IMR-90 (cell line): ENCODE data around the gene CCNK. TPM values are rescaled to one million over a fixed set of nuclear protein-coding genes. Genes with fewer than 3 reads are reported as not detected.

Experiments
- ATAC-seq: fragments of 200-7000 bp; cut with Tn5 transposase; 2 replicates; pipeline ENCODE4 v1.9.1; 2020; ENCODE audit warnings: low read depth, mild to moderate bottlenecking, moderate library complexity
- BruUV-seq: library from RNA; stranded (reverse); fragments of 400-500 nt; replicated peaks from 2 replicates; lab custom pipeline; 2021; lab: Mats Ljungman, UMichigan
- CTCF ChIA-PET: fragments of 300-600 bp; formaldehyde crosslinking; extraction: SDS; loops from one replicate; lab custom pipeline; 2021; ENCODE audit warnings: antibody characterized with exemption; lab: Yijun Ruan, JAX
- POLR2A ChIA-PET: fragments of 300-600 bp; sonication (Branson Sonifier 250); formaldehyde crosslinking; loops from one replicate; lab custom pipeline; 2022; ENCODE audit warnings: antibody characterized with exemption; ENCODE audit not compliant: unreplicated experiment; lab: Charles Lee
- DNase-seq: peaks from one replicate; pipeline ENCODE4 v3.0.0; 2013
- H2AFZ ChIP-seq: replicated peaks from 2 replicates; pipeline ENCODE3; 2013; ENCODE audit warnings: low read length, mild to moderate bottlenecking; ENCODE audit not compliant: poor library complexity
- H2AK5ac ChIP-seq: 2 replicates; pipeline ENCODE4 v1.6.1; 2013; ENCODE audit warnings: low read depth, low read length, inconsistent platforms
- H2AK9ac ChIP-seq: replicated peaks from 2 replicates; pipeline ENCODE3; 2013; ENCODE audit warnings: mild to moderate bottlenecking, low read depth, low read length, moderate library complexity; ENCODE audit not compliant: poor library complexity
- H2BK120ac ChIP-seq: 2 replicates; pipeline ENCODE4 v1.6.1; 2013; ENCODE audit warnings: low read depth, low read length, inconsistent platforms
- H2BK15ac ChIP-seq: 3 replicates; pipeline ENCODE4 v1.6.1; 2013; ENCODE audit warnings: low read depth, low read length, inconsistent platforms
- H2BK20ac ChIP-seq: 2 replicates; pipeline ENCODE4 v1.6.1; 2013; ENCODE audit warnings: low read depth, mild to moderate bottlenecking, inconsistent platforms, low read length, moderate library complexity
- H2BK5ac ChIP-seq: 2 replicates; pipeline ENCODE4 v1.6.1; 2013; ENCODE audit warnings: mild to moderate bottlenecking, low read depth, low read length, inconsistent platforms; ENCODE audit not compliant: poor library complexity, severe bottlenecking
- H3K14ac ChIP-seq: replicated peaks from 2 replicates; pipeline ENCODE4 v1.6.1; 2013; ENCODE audit warnings: low read depth, low read length, inconsistent platforms
- H3K18ac ChIP-seq: 2 replicates; pipeline ENCODE4 v1.6.1; 2013; ENCODE audit warnings: low read depth, low read length, control low read depth
- H3K23ac ChIP-seq: 2 replicates; pipeline ENCODE4 v1.6.1; 2013; ENCODE audit warnings: low read depth, low read length, inconsistent platforms
- H3K27ac ChIP-seq: 2 replicates; pipeline ENCODE4 v1.5.1; 2013; ENCODE audit warnings: mild to moderate bottlenecking, control low read depth, low read length; ENCODE audit not compliant: insufficient read depth
- H3K27me3 ChIP-seq: 2 replicates; pipeline ENCODE4 v1.6.1; 2013; ENCODE audit warnings: low read length; ENCODE audit not compliant: control insufficient read depth, insufficient read depth
- H3K36me3 ChIP-seq: 2 replicates; pipeline ENCODE4 v1.6.1; 2013; ENCODE audit warnings: low read length, mixed read lengths; ENCODE audit not compliant: control insufficient read depth, insufficient read depth
- H3K4ac ChIP-seq: 2 replicates; pipeline ENCODE4 v1.6.1; 2013; ENCODE audit warnings: low read depth, low read length, inconsistent platforms
- H3K4me1 ChIP-seq: 2 replicates; pipeline ENCODE4 v1.6.1; 2013; ENCODE audit warnings: low read length, mixed read lengths; ENCODE audit not compliant: control insufficient read depth, insufficient read depth
- H3K4me2 ChIP-seq: 2 replicates; pipeline ENCODE4 v1.6.1; 2013; ENCODE audit warnings: low read depth, mild to moderate bottlenecking, control low read depth, low read length, moderate library complexity
- H3K4me3 ChIP-seq: 2 replicates; pipeline ENCODE4 v1.5.1; 2013; ENCODE audit warnings: low read depth, mild to moderate bottlenecking, control low read depth, low read length, moderate library complexity; ENCODE audit not compliant: insufficient read depth
- H3K56ac ChIP-seq: 2 replicates; pipeline ENCODE4 v1.6.1; 2013; ENCODE audit warnings: low read length, inconsistent platforms; ENCODE audit not compliant: insufficient read depth; ENCODE audit errors: extremely low read depth
- H3K79me1 ChIP-seq, 2 experiments: 2 replicates each; pipeline ENCODE4 v1.6.1; 2013; ENCODE audit warnings: low read length in 2 of 2, inconsistent platforms in 1 of 2, low read depth in 1 of 2
- H3K9ac ChIP-seq: 2 replicates; pipeline ENCODE4 v1.6.1; 2013; ENCODE audit warnings: low read depth, low read length, control low read depth
- H3K9me1 ChIP-seq: 2 replicates; pipeline ENCODE4 v1.6.1; 2013; ENCODE audit warnings: low read length, inconsistent platforms; ENCODE audit not compliant: insufficient read depth
- H3K9me3 ChIP-seq: 2 replicates; pipeline ENCODE4 v1.6.1; 2013; ENCODE audit warnings: low read length; ENCODE audit not compliant: control insufficient read depth, insufficient read depth
- H4K20me1 ChIP-seq: 2 replicates; pipeline ENCODE4 v1.6.1; 2013; ENCODE audit warnings: low read length, inconsistent platforms; ENCODE audit not compliant: insufficient read depth
- H4K5ac ChIP-seq: 2 replicates; pipeline ENCODE4 v1.6.1; 2013; ENCODE audit warnings: mild to moderate bottlenecking, low read depth, low read length, control low read depth
- H4K8ac ChIP-seq, 2 experiments: 2 replicates each; pipeline ENCODE4 v1.6.1; 2013; ENCODE audit warnings: low read depth in 2 of 2, low read length in 2 of 2, control low read depth in 1 of 2, inconsistent platforms in 1 of 2
- H4K91ac ChIP-seq: 2 replicates; pipeline ENCODE4 v1.6.1; 2013; ENCODE audit warnings: low read depth, low read length, inconsistent platforms; ENCODE audit not compliant: insufficient read depth
- BHLHE40 ChIP-seq: fragments of 150-350 bp; IDR thresholded peaks from 2 replicates; pipeline ENCODE4 v1.6.1; 2016; ENCODE audit warnings: mild to moderate bottlenecking, low read depth, low read length
- CEBPB ChIP-seq: IDR thresholded peaks from 2 replicates; pipeline ENCODE4 v1.6.1; 2012; ENCODE audit warnings: low read depth, low read length, improper control_type of control experiment
- CHD1 ChIP-seq: IDR thresholded peaks from 2 replicates; pipeline ENCODE4 v1.6.1; 2012; ENCODE audit warnings: low read depth, low read length, improper control_type of control experiment
- FOS ChIP-seq: fragments of 150-350 bp; IDR thresholded peaks from 2 replicates; pipeline ENCODE4 v1.6.1; 2016; ENCODE audit warnings: low read depth, low read length
- MAFK ChIP-seq: IDR thresholded peaks from 2 replicates; pipeline ENCODE4 v1.6.1; 2012; ENCODE audit warnings: low read depth, low read length, improper control_type of control experiment
- MAZ ChIP-seq: IDR thresholded peaks from 2 replicates; pipeline ENCODE4 v1.6.1; 2012; ENCODE audit warnings: low read depth, mild to moderate bottlenecking, low read length, improper control_type of control experiment, moderate library complexity, borderline replicate concordance
- MXI1 ChIP-seq: IDR thresholded peaks from 2 replicates; pipeline ENCODE4 v1.6.1; 2012; ENCODE audit warnings: low read depth, mild to moderate bottlenecking, low read length, moderate library complexity, borderline replicate concordance
- NFE2L2 ChIP-seq: fragments of 150-350 bp; IDR thresholded peaks from 2 replicates; pipeline ENCODE4 v1.6.1; 2016; ENCODE audit warnings: low read depth, mild to moderate bottlenecking, low read length
- POLR2A ChIP-seq: IDR thresholded peaks from 2 replicates; pipeline ENCODE4 v1.6.1; 2012; ENCODE audit warnings: mild to moderate bottlenecking, low read depth, low read length
- RAD21 ChIP-seq: IDR thresholded peaks from 2 replicates; pipeline ENCODE4 v1.6.1; 2012; ENCODE audit warnings: low read length, improper control_type of control experiment
- RCOR1 ChIP-seq: IDR thresholded peaks from 2 replicates; pipeline ENCODE4 v1.6.1; 2012; ENCODE audit warnings: mild to moderate bottlenecking, low read length, improper control_type of control experiment; ENCODE audit not compliant: insufficient replicate concordance
- RFX5 ChIP-seq: IDR thresholded peaks from 2 replicates; pipeline ENCODE4 v1.8.0; 2012; ENCODE audit warnings: low read depth, mild to moderate bottlenecking, low read length, moderate library complexity
- SMC3 ChIP-seq: fragments of 150-350 bp; IDR thresholded peaks from 2 replicates; pipeline ENCODE4 v1.6.1; 2016; ENCODE audit warnings: low read depth, mild to moderate bottlenecking, antibody characterized with exemption, low read length, moderate library complexity
- WGBS, 2 experiments: methylation state at CpG; one replicate each; pipeline versions ENCODE4 v1.1.5 to v1.1.7; 2013; ENCODE audit warnings: missing lambda C conversion rate in 2 of 2; ENCODE audit not compliant: insufficient read length in 1 of 2; ENCODE audit errors: extremely low coverage in 2 of 2; 5-methylcytosine and 5-hydroxymethylcytosine counted together
- dilution Hi-C: fragments of 300-500 bp; cut with HindIII; formaldehyde crosslinking; loops from one replicate; pipeline ENCODE4 v1.14.3; 2018; ENCODE audit warnings: low sequenced_read_pairs; ENCODE audit not compliant: unreplicated experiment
- in situ Hi-C: fragments of 300-500 bp; cut with MboI; formaldehyde crosslinking; loops from 3 replicates; pipeline ENCODE4 v1.14.3; 2019; ENCODE audit warnings: low sequenced_read_pairs, inconsistent platforms, mixed read lengths
- intact Hi-C: fragments of 100-400 bp; cut with micrococcal nuclease; formaldehyde crosslinking; loops from 2 replicates; pipeline ENCODE4 v1.10.0; 2022
- polyA plus RNA-seq, 3 experiments: library from polyadenylated mRNA; depleted of rRNA; stranded (reverse); fragments of >200 nt; gene quantifications; 2 replicates each; pipeline ENCODE4 v1.2.3, GENCODE V29; 2012; ENCODE audit warnings: low replicate concordance in 1 of 3
- total RNA-seq: library from RNA; depleted of rRNA; stranded (reverse); fragments of >200 nt; gene quantifications from 2 replicates; pipeline ENCODE4 v1.2.3, GENCODE V29; 2012
- TF ChIP-seq, protein P1 (sequence below): conservative IDR thresholded peaks from 2 replicates; pipeline ENCODE4 v1.5.1; 2012; ENCODE audit warnings: mild to moderate bottlenecking, low read depth, low read length, improper control_type of control experiment
- TF ChIP-seq, protein P2 (sequence below): fragments of 150-350 bp; IDR thresholded peaks from 2 replicates; pipeline ENCODE4 v1.6.1; 2016; ENCODE audit warnings: low read depth, mild to moderate bottlenecking, low read length, moderate library complexity, borderline replicate concordance
- TF ChIP-seq, protein P3 (sequence below): fragments of 150-350 bp; IDR thresholded peaks from 2 replicates; pipeline ENCODE4 v1.6.1; 2017; ENCODE audit warnings: mild to moderate bottlenecking, antibody characterized with exemption, low read length, low read depth

CCNK gene
- total and polyA plus RNA-seq, 2 of the 4 experiments (the other 2 are of a cell fraction), result 18.8 to 38.3 TPM

DNA sequence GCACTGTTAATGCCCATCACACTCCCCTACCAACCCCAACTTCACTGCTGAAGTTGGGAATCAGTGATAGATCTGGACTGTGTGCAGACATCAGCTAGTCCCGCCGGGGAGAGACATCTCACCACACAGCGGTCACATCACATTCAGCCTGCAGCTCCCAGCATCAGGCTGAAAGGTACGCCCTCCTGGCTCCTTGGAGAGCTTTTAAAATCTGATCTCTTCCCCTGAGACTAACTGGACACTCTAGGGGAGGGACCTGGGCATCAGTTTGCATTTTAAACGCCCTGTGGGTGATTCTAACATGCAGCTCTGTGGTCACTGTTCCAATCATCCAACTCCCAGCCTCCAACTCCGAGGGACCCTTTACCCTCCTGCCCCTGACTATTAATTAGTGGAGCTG, 64.4 kb downstream of the CCNK start:
- no peak overlapping the region for H3K23ac ChIP-seq
- no peak overlapping the region for H2AK5ac ChIP-seq
- H3K4me3 ChIP-seq, result no peak overlapping the region
- no TSS peak for BruUV-seq
- dilution Hi-C loops, result no loop called here
- no peak overlapping the region for H3K56ac ChIP-seq
- WGBS, 2 experiments, result no CpG with 5 or more reads among the region's 6 CpGs
- H3K14ac ChIP-seq, result no peak overlapping the region
- TF ChIP-seq RFX5, result no peak
- no peak for TF ChIP-seq MAFK
- TF ChIP-seq CHD1, result no peak
- no peak for TF ChIP-seq RCOR1
- TF ChIP-seq, protein P1, sequence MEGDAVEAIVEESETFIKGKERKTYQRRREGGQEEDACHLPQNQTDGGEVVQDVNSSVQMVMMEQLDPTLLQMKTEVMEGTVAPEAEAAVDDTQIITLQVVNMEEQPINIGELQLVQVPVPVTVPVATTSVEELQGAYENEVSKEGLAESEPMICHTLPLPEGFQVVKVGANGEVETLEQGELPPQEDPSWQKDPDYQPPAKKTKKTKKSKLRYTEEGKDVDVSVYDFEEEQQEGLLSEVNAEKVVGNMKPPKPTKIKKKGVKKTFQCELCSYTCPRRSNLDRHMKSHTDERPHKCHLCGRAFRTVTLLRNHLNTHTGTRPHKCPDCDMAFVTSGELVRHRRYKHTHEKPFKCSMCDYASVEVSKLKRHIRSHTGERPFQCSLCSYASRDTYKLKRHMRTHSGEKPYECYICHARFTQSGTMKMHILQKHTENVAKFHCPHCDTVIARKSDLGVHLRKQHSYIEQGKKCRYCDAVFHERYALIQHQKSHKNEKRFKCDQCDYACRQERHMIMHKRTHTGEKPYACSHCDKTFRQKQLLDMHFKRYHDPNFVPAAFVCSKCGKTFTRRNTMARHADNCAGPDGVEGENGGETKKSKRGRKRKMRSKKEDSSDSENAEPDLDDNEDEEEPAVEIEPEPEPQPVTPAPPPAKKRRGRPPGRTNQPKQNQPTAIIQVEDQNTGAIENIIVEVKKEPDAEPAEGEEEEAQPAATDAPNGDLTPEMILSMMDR, result no peak
- TF ChIP-seq, protein P2, sequence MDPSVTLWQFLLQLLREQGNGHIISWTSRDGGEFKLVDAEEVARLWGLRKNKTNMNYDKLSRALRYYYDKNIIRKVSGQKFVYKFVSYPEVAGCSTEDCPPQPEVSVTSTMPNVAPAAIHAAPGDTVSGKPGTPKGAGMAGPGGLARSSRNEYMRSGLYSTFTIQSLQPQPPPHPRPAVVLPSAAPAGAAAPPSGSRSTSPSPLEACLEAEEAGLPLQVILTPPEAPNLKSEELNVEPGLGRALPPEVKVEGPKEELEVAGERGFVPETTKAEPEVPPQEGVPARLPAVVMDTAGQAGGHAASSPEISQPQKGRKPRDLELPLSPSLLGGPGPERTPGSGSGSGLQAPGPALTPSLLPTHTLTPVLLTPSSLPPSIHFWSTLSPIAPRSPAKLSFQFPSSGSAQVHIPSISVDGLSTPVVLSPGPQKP, result no peak
- no peak for TF ChIP-seq NFE2L2
- no peak for TF ChIP-seq MAZ
- TF ChIP-seq SMC3, result no peak
- TF ChIP-seq BHLHE40, result no peak
- TF ChIP-seq RAD21, result no peak
- no peak for TF ChIP-seq POLR2A
- TF ChIP-seq CEBPB, result no peak
- no peak for TF ChIP-seq FOS
- TF ChIP-seq, protein P3, sequence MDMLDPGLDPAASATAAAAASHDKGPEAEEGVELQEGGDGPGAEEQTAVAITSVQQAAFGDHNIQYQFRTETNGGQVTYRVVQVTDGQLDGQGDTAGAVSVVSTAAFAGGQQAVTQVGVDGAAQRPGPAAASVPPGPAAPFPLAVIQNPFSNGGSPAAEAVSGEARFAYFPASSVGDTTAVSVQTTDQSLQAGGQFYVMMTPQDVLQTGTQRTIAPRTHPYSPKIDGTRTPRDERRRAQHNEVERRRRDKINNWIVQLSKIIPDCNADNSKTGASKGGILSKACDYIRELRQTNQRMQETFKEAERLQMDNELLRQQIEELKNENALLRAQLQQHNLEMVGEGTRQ, result no peak
- no peak for TF ChIP-seq MXI1
- H4K20me1 ChIP-seq, result peaks cover 53% of the 10 kb centered on the region
- H2AK9ac ChIP-seq, result no peak overlapping the region
- no peaks in the 10 kb centered on the region for H3K27me3 ChIP-seq
- H3K4me1 ChIP-seq, result peaks cover 7% of the 10 kb centered on the region
- no peak for DNase-seq
- H3K79me1 ChIP-seq, result peaks cover 59 to 89% of the 10 kb centered on the region in 2 experiments
- no peak overlapping the region for H3K27ac ChIP-seq
- no peak overlapping the region for H2BK120ac ChIP-seq
- H3K4me2 ChIP-seq, result no peak overlapping the region
- in situ Hi-C loops, result no loop called here
- ChIA-PET CTCF (interaction anchor here (0.7 kb wide), 1 partner anchor 34 kb away, joined by 4 read pairs; no protein-coding TSS in a partner anchor), POLR2A (no interaction called here)
- no peak for ATAC-seq
- no peak overlapping the region for H2BK15ac ChIP-seq
- H3K9me1 ChIP-seq, result 0 out of 2 replicates have a peak, but pooled peaks cover 4% of the 10 kb centered on the region
- no peak overlapping the region; the same call in 1 of the 2 replicates for H3K4ac ChIP-seq
- H2BK5ac ChIP-seq, result no peak overlapping the region
- no peaks in the 10 kb centered on the region for H3K9me3 ChIP-seq
- no peak overlapping the region for H3K18ac ChIP-seq
- H4K5ac ChIP-seq, result no peak overlapping the region
- H2AFZ ChIP-seq, result no peak overlapping the region
- no peak overlapping the region for H4K91ac ChIP-seq
- H3K9ac ChIP-seq, result no peak overlapping the region
- intact Hi-C loops, result no loop called here
- no peak overlapping the region for H2BK20ac ChIP-seq
- H4K8ac ChIP-seq, result peak overlapping the region in 1 of 2 experiments; percentile 39; a peak in 1 of 4 replicates
- H3K36me3 ChIP-seq, result no peaks in the 10 kb centered on the region
